H9 (cell line): ENCODE results near the gene ARMC10. TPM values are rescaled to one million over a fixed set of nuclear protein-coding genes. Genes with fewer than 3 reads are reported as not detected.

Source experiments
- DNase-seq: peaks from one replicate; pipeline ENCODE4 v3.0.0-alpha.2; 2017
- H2AFZ ChIP-seq: one replicate; pipeline ENCODE4 v1.6.1; 2013; ENCODE audit warnings: mild to moderate bottlenecking, low read length, control low read depth, moderate library complexity
- H2AK5ac ChIP-seq: 2 replicates; pipeline ENCODE4 v1.6.1; 2013; ENCODE audit warnings: low read length, control low read depth, mixed read lengths; ENCODE audit not compliant: insufficient read length
- H2BK120ac ChIP-seq: one replicate; pipeline ENCODE4 v1.6.1; 2013; ENCODE audit warnings: low read depth, mild to moderate bottlenecking, low read length, control low read depth, inconsistent platforms; ENCODE audit not compliant: poor library complexity, severe bottlenecking
- H2BK12ac ChIP-seq: 2 replicates; pipeline ENCODE4 v1.6.1; 2013; ENCODE audit warnings: low read length, control low read depth, mixed read lengths, low read depth; ENCODE audit not compliant: insufficient read length
- H2BK15ac ChIP-seq: 2 replicates; pipeline ENCODE4 v1.6.1; 2013; ENCODE audit warnings: low read depth, low read length, control low read depth
- H2BK20ac ChIP-seq: one replicate; pipeline ENCODE4 v1.6.1; 2013; ENCODE audit warnings: low read depth, mild to moderate bottlenecking, low read length, control low read depth, inconsistent platforms; ENCODE audit not compliant: poor library complexity, severe bottlenecking
- H2BK5ac ChIP-seq: 2 replicates; pipeline ENCODE4 v1.6.1; 2013; ENCODE audit warnings: low read length, control low read depth, mixed read lengths; ENCODE audit not compliant: insufficient read length
- H3K14ac ChIP-seq: 2 replicates; pipeline ENCODE4 v1.6.1; 2013; ENCODE audit warnings: low read length, control low read depth; ENCODE audit not compliant: insufficient read depth
- H3K18ac ChIP-seq: 2 replicates; pipeline ENCODE4 v1.6.1; 2013; ENCODE audit warnings: low read depth, mild to moderate bottlenecking, mixed read lengths, low read length, control low read depth; ENCODE audit not compliant: insufficient read length
- H3K23ac ChIP-seq: 2 replicates; pipeline ENCODE4 v1.6.1; 2013; ENCODE audit warnings: low read length, control low read depth, mixed read lengths, low read depth; ENCODE audit not compliant: insufficient read length
- H3K23me2 ChIP-seq: 2 replicates; pipeline ENCODE4 v1.6.1; 2013; ENCODE audit warnings: low read depth, mild to moderate bottlenecking, mixed read lengths, low read length, control low read depth; ENCODE audit not compliant: insufficient read length, poor library complexity, severe bottlenecking
- H3K27ac ChIP-seq: 2 replicates; pipeline ENCODE4 v1.5.1; 2013; ENCODE audit warnings: low read length, control low read depth, mixed read lengths, low read depth; ENCODE audit not compliant: insufficient read length
- H3K27me3 ChIP-seq: 2 replicates; pipeline ENCODE4 v1.6.1; 2013; ENCODE audit warnings: low read length, control low read depth, inconsistent platforms; ENCODE audit not compliant: insufficient read depth
- H3K4ac ChIP-seq: 2 replicates; pipeline ENCODE4 v1.6.1; 2013; ENCODE audit warnings: low read depth, mild to moderate bottlenecking, control low read depth, inconsistent platforms, low read length, moderate library complexity
- H3K4me1 ChIP-seq: 2 replicates; pipeline ENCODE4 v1.6.1; 2013; ENCODE audit warnings: low read length, control low read depth, inconsistent platforms; ENCODE audit not compliant: insufficient read depth
- H3K4me2 ChIP-seq: 2 replicates; pipeline ENCODE4 v1.6.1; 2013; ENCODE audit warnings: low read length, control low read depth, mixed read lengths; ENCODE audit not compliant: insufficient read length, insufficient read depth
- H3K56ac ChIP-seq: 2 replicates; pipeline ENCODE4 v1.6.1; 2013; ENCODE audit warnings: low read depth, mild to moderate bottlenecking, mixed read lengths, low read length, control low read depth; ENCODE audit not compliant: insufficient read length
- H3K79me1 ChIP-seq: 2 replicates; pipeline ENCODE4 v1.6.1; 2013; ENCODE audit warnings: low read depth, mild to moderate bottlenecking, moderate library complexity, low read length, control low read depth, inconsistent platforms; ENCODE audit not compliant: insufficient read depth, poor library complexity, severe bottlenecking
- H3K79me2 ChIP-seq: 2 replicates; pipeline ENCODE4 v1.6.1; 2013; ENCODE audit warnings: low read length, control low read depth, inconsistent platforms; ENCODE audit not compliant: insufficient read depth
- H3K9ac ChIP-seq: 2 replicates; pipeline ENCODE4 v1.6.1; 2013; ENCODE audit warnings: low read length, control low read depth, mixed read lengths; ENCODE audit not compliant: insufficient read length; ENCODE audit errors: extremely low read depth
- H3K9me3 ChIP-seq: one replicate; pipeline ENCODE4 v1.6.1; 2013; ENCODE audit warnings: low read depth, low read length, inconsistent platforms; ENCODE audit not compliant: control insufficient read depth
- H3T11ph ChIP-seq: one replicate; pipeline ENCODE4 v1.6.1; 2013; ENCODE audit warnings: mild to moderate bottlenecking, low read length, control low read depth, inconsistent platforms
- H4K20me1 ChIP-seq: one replicate; pipeline ENCODE4 v1.6.1; 2013; ENCODE audit not compliant: control insufficient read depth, insufficient read length, insufficient read depth
- H4K5ac ChIP-seq: 2 replicates; pipeline ENCODE4 v1.6.1; 2013; ENCODE audit warnings: low read depth, mild to moderate bottlenecking, mixed read lengths, low read length, control low read depth; ENCODE audit not compliant: insufficient read length
- H4K8ac ChIP-seq: replicated peaks from 2 replicates; pipeline ENCODE4 v1.6.1; 2013; ENCODE audit warnings: low read length, control low read depth, mixed read lengths, low read depth; ENCODE audit not compliant: insufficient read length
- H4K91ac ChIP-seq: 2 replicates; pipeline ENCODE4 v1.6.1; 2013; ENCODE audit warnings: low read depth, mild to moderate bottlenecking, moderate library complexity, mixed read lengths, low read length, control low read depth; ENCODE audit not compliant: insufficient read length
- H3K27ac Mint-ChIP-seq, 3 experiments: 2 replicates in 2 of 3; 3 replicates in 1 of 3; pipeline ENCODE4 v1.8.0; 2020 to 2021; ENCODE audit warnings: mixed read lengths in 3 of 3, mild to moderate bottlenecking in 1 of 3, moderate library complexity in 1 of 3
- H3K27me3 Mint-ChIP-seq: 2 replicates; pipeline ENCODE4 v1.8.0; 2021; ENCODE audit warnings: low read depth, mild to moderate bottlenecking, moderate library complexity, mixed read lengths
- H3K36me3 Mint-ChIP-seq, 3 experiments: 2 replicates in 2 of 3; 3 replicates in 1 of 3; pipeline ENCODE4 v1.8.0; 2020 to 2021; ENCODE audit warnings: low read depth in 3 of 3, mixed read lengths in 3 of 3; ENCODE audit not compliant: insufficient read depth in 1 of 3
- H3K4me1 Mint-ChIP-seq, 2 experiments: 2 replicates each; pipeline ENCODE4 v1.8.0; 2020; ENCODE audit warnings: mixed read lengths in 2 of 2
- H3K4me3 Mint-ChIP-seq, 2 experiments: 2 replicates in 1 of 2; 3 replicates in 1 of 2; pipeline ENCODE4 v1.8.0; 2020 to 2021; ENCODE audit warnings: mild to moderate bottlenecking in 2 of 2, mixed read lengths in 2 of 2, moderate library complexity in 1 of 2
- H3K9me3 Mint-ChIP-seq, 2 experiments: 2 replicates in 1 of 2; 3 replicates in 1 of 2; pipeline ENCODE4 v1.8.0; 2020; ENCODE audit warnings: mild to moderate bottlenecking in 2 of 2, mixed read lengths in 2 of 2, moderate library complexity in 1 of 2
- CTCF ChIP-seq: fragments of 200-600 bp; sonication (generic); conservative IDR thresholded peaks from 3 replicates; pipeline ENCODE4 v1.8.0; 2021; ENCODE audit warnings: antibody characterized with exemption, mild to moderate bottlenecking
- WGBS: extraction: QIAGEN DNeasy Blood & Tissue Kit; methylation state at CpG from one replicate; pipeline ENCODE4 v1.1.7; 2013; ENCODE audit warnings: missing lambda C conversion rate, low lambda C conversion rate, mixed read lengths; ENCODE audit not compliant: insufficient read length; ENCODE audit errors: extremely low coverage; 5-methylcytosine and 5-hydroxymethylcytosine counted together
- total RNA-seq: library from RNA; stranded (reverse); gene quantifications from 2 replicates; pipeline ENCODE4 v1.2.1, GENCODE V29; 2021

Gene ARMC10
- total RNA-seq, 1 experiment from 2014 or later: 46.8 TPM

- H3K9me3 Mint-ChIP-seq: peaks cover 0 to 2% of the 10 kb centered on the region in 2 experiments; a peak in 1 of 5 replicates
- H3K79me2 ChIP-seq: peaks cover 4% of the 10 kb centered on the region; the same call in 1 of the 2 replicates
- no peak overlapping the region for H4K8ac ChIP-seq
- H2BK12ac ChIP-seq: no peak overlapping the region
- no peak overlapping the region for H3K4ac ChIP-seq
- peak overlapping the region; percentile 96 to 99 (median 97) for H3K27ac Mint-ChIP-seq
- no peak for DNase-seq
- H3K14ac ChIP-seq: no peak overlapping the region; the same call in 1 of the 2 replicates
- H3K23ac ChIP-seq: no peak overlapping the region
- peaks cover 8% of the 10 kb centered on the region for H3K23me2 ChIP-seq
- no peak for TF ChIP-seq CTCF
- WGBS: no CpG with 5 or more reads among the region's 13 CpGs
- no peak overlapping the region for H4K91ac ChIP-seq
- no peak overlapping the region for H3K56ac ChIP-seq
- H3K4me1 ChIP-seq: no peaks in the 10 kb centered on the region; the same call in 1 of the 2 replicates
- no peaks in the 10 kb centered on the region for H3K79me1 ChIP-seq
- H2AFZ ChIP-seq: no peak overlapping the region
- H2BK5ac ChIP-seq: no peak overlapping the region
- H3K9ac ChIP-seq: peak overlapping the region; percentile 77
- peak overlapping the region; percentile 92 to 95 for H3K4me3 Mint-ChIP-seq
- H3K27ac ChIP-seq: no peak overlapping the region
- H2BK20ac ChIP-seq: no peak overlapping the region
- H3K4me1 Mint-ChIP-seq: peaks cover 34 to 38% of the 10 kb centered on the region in 2 experiments
- H3K18ac ChIP-seq: peak overlapping the region; percentile 72
- no peak overlapping the region for H2BK120ac ChIP-seq
- H3K27me3 ChIP-seq: no peaks in the 10 kb centered on the region
- peaks cover 8% of the 10 kb centered on the region for H3K27me3 Mint-ChIP-seq
- peak overlapping the region; percentile 69 for H3K4me2 ChIP-seq
- no peak overlapping the region for H2AK5ac ChIP-seq
- H4K5ac ChIP-seq: no peak overlapping the region
- peaks cover 2 to 4% (median 3%) of the 10 kb centered on the region in 3 experiments; a peak in 2 of 7 replicates for H3K36me3 Mint-ChIP-seq
- H4K20me1 ChIP-seq: no peaks in the 10 kb centered on the region
- no peaks in the 10 kb centered on the region for H3K9me3 ChIP-seq
- H2BK15ac ChIP-seq: no peak overlapping the region
- no peak overlapping the region for H3T11ph ChIP-seq
These were observed 73.4 kb downstream of the ARMC10 start for GRCh38 chr7:103148131-103148993.

Other genes with a start within 250 kb of the ARMC10 start
- 2.0 and 2.1 TPM in 2 replicates for gene LRRC17, start 162.1 kb upstream of the ARMC10 start, total RNA-seq
- gene FBXL13, start 344 bp upstream of the ARMC10 start, total RNA-seq: 3.8 and 4.4 TPM in 2 replicates
- 8.4 and 9.3 TPM in 2 replicates for gene NAPEPLD, start 74.0 kb downstream of the ARMC10 start, total RNA-seq
- gene PMPCB, start 222.3 kb downstream of the ARMC10 start, total RNA-seq: 84.9 and 90.6 TPM in 2 replicates